Measurements from ENCODE around the gene CUL7.
A peak's percentile ranks its signal among the peaks of the same experiment; 100 is the strongest.

CUL7 gene

GRCh38 chr6:43016943-43017334, 36.7 kb downstream of the CUL7 start:
- no peak overlapping the region for H3K9ac ChIP-seq (ENCODE audit: low read length)
- no peak overlapping the region for H2AFZ ChIP-seq (ENCODE audit: low read length)
- H3F3A ChIP-seq (ENCODE audit: insufficient read depth, low read length): no peaks in the 10 kb centered on the region
- H3K27ac ChIP-seq (ENCODE audit: low read depth, low read length, poor library complexity, severe bottlenecking): no peak overlapping the region
- H3K4me3 ChIP-seq (ENCODE audit: low read depth, low read length, poor library complexity, severe bottlenecking): no peak overlapping the region
- no peaks in the 10 kb centered on the region for H3K27me3 ChIP-seq (ENCODE audit: insufficient read depth, low read length)
- TF ChIP-seq CTCF (IDR thresholded peaks at IDR 0.05; ENCODE audit: low read length) (no peak), EZH2 (IDR thresholded peaks at IDR 0.05; ENCODE audit: borderline replicate concordance, low read length) (no peak)
- no peaks in the 10 kb centered on the region for H4K20me1 ChIP-seq (ENCODE audit: insufficient read depth, low read length)
- H3K4me2 ChIP-seq (ENCODE audit: low read length): no peak overlapping the region
- H3K9me3 ChIP-seq (ENCODE audit: low read length): no peaks in the 10 kb centered on the region
- H3K9me2 ChIP-seq (ENCODE audit: low read depth, low read length): no peaks in the 10 kb centered on the region
- peaks cover 10% of the 10 kb centered on the region; the same call in 1 of the 2 replicates for H3K79me2 ChIP-seq (ENCODE audit: insufficient read depth, low read length)
- peaks cover 32% of the 10 kb centered on the region for H3K36me3 ChIP-seq (ENCODE audit: insufficient read depth, low read length)
- peaks cover 32% of the 10 kb centered on the region for H3K4me1 ChIP-seq (ENCODE audit: insufficient read depth, low read length, severe bottlenecking)

- H2AFZ ChIP-seq (ENCODE audit: low read length): no peak overlapping the region
- H3K79me2 ChIP-seq (ENCODE audit: insufficient read depth, low read length): peaks cover 10% of the 10 kb centered on the region; the same call in 1 of the 2 replicates
- H3K27ac ChIP-seq (ENCODE audit: low read depth, low read length, poor library complexity, severe bottlenecking): no peak overlapping the region
- peaks cover 38% of the 10 kb centered on the region for H3K36me3 ChIP-seq (ENCODE audit: insufficient read depth, low read length)
- H3K9me2 ChIP-seq (ENCODE audit: low read depth, low read length): no peaks in the 10 kb centered on the region
- no peak for TF ChIP-seq EZH2 (IDR thresholded peaks at IDR 0.05; ENCODE audit: borderline replicate concordance, low read length)
- TF ChIP-seq CTCF (IDR thresholded peaks at IDR 0.05; ENCODE audit: low read length): no peak
- peak overlapping the region; percentile 6; the same call in 1 of the 2 replicates for H3K4me2 ChIP-seq (ENCODE audit: low read length)
- no peaks in the 10 kb centered on the region for H3F3A ChIP-seq (ENCODE audit: insufficient read depth, low read length)
- no peak overlapping the region for H3K9ac ChIP-seq (ENCODE audit: low read length)
- no peaks in the 10 kb centered on the region for H3K9me3 ChIP-seq (ENCODE audit: low read length)
- H4K20me1 ChIP-seq (ENCODE audit: insufficient read depth, low read length): no peaks in the 10 kb centered on the region
- peaks cover 31% of the 10 kb centered on the region for H3K4me1 ChIP-seq (ENCODE audit: insufficient read depth, low read length, severe bottlenecking)
- H3K4me3 ChIP-seq (ENCODE audit: low read depth, low read length, poor library complexity, severe bottlenecking): no peak overlapping the region
- no peaks in the 10 kb centered on the region for H3K27me3 ChIP-seq (ENCODE audit: insufficient read depth, low read length)
Observed at GRCh38 chr6:43016176-43016942, 37.3 kb downstream of the CUL7 start.

GRCh38 chr6:43014434-43014909, 39.2 kb downstream of the CUL7 start:
- Histone ChIP-seq H3K79me2 (ENCODE audit: insufficient read depth, low read length) (peaks cover 10% of the 10 kb centered on the region; the same call in 1 of the 2 replicates), H3K9ac (ENCODE audit: low read length) (peak overlapping the region; percentile 77), H3K4me2 (ENCODE audit: low read length) (peak overlapping the region; percentile 69), H2AFZ (ENCODE audit: low read length) (no peak overlapping the region), H3K4me1 (ENCODE audit: insufficient read depth, low read length, severe bottlenecking) (peaks cover 23% of the 10 kb centered on the region), H3K27me3 (ENCODE audit: insufficient read depth, low read length) (no peaks in the 10 kb centered on the region), H3K4me3 (ENCODE audit: low read depth, low read length, poor library complexity, severe bottlenecking) (peak overlapping the region; percentile 75), H4K20me1 (ENCODE audit: insufficient read depth, low read length) (no peaks in the 10 kb centered on the region), H3K9me2 (ENCODE audit: low read depth, low read length) (no peaks in the 10 kb centered on the region), H3F3A (ENCODE audit: insufficient read depth, low read length) (no peaks in the 10 kb centered on the region), H3K9me3 (ENCODE audit: low read length) (no peaks in the 10 kb centered on the region), H3K36me3 (ENCODE audit: insufficient read depth, low read length) (peaks cover 51% of the 10 kb centered on the region), H3K27ac (ENCODE audit: low read depth, low read length, poor library complexity, severe bottlenecking) (peak overlapping the region; percentile 16)
- TF ChIP-seq EZH2 (IDR thresholded peaks at IDR 0.05; ENCODE audit: borderline replicate concordance, low read length) (no peak), CTCF (IDR thresholded peaks at IDR 0.05; ENCODE audit: low read length) (no peak)

Data from OCI-LY1 (cell line).